HepG2 (cell line): ENCODE measurements around the gene RDH8. TPM values are rescaled to one million over a fixed set of nuclear protein-coding genes. Genes with fewer than 3 reads are reported as not detected.

ENCODE experiments used
- ATF6 ChIP-seq: sonication (generic); formaldehyde crosslinking; conservative IDR thresholded peaks from 2 replicates; pipeline ENCODE4 v1.4.0; 2020; ENCODE audit warnings: missing genetic modification reagents
- BCL6 ChIP-seq: IDR thresholded peaks from 2 replicates; pipeline ENCODE4 v1.6.1; 2016; ENCODE audit warnings: missing genetic modification reagents, missing compliant biosample characterization
- BHLHE40 ChIP-seq: IDR thresholded peaks from 2 replicates; pipeline ENCODE4 v1.6.1; 2011; ENCODE audit warnings: low read length, improper control_type of control experiment
- CEBPB ChIP-seq: IDR thresholded peaks from 2 replicates; pipeline ENCODE4 v1.6.1; 2011; ENCODE audit warnings: low read depth, low read length, improper control_type of control experiment, borderline replicate concordance
- CREB3 ChIP-seq: sonication (generic); formaldehyde crosslinking; IDR thresholded peaks from 2 replicates; pipeline ENCODE4 v1.5.0; 2020; ENCODE audit warnings: missing genetic modification reagents
- DNMT1 ChIP-seq: sonication (generic); formaldehyde crosslinking; IDR thresholded peaks from 2 replicates; pipeline ENCODE4 v1.5.1; 2020; ENCODE audit warnings: mild to moderate bottlenecking, missing genetic modification reagents
- EP300 ChIP-seq, 3 experiments: sonication (generic) in 1 of 3; formaldehyde crosslinking in 1 of 3; IDR thresholded peaks; 2 replicates each; pipeline versions ENCODE4 v1.5.1 to v1.6.1; 2011 to 2020; ENCODE audit warnings: low read depth in 2 of 3, low read length in 2 of 3, borderline replicate concordance in 1 of 3, improper control_type of control experiment in 1 of 3, mild to moderate bottlenecking in 1 of 3, missing genetic modification reagents in 1 of 3, moderate library complexity in 1 of 3
- GABPB1 ChIP-seq: IDR thresholded peaks from 2 replicates; pipeline ENCODE4 v1.6.1; 2016; ENCODE audit warnings: mild to moderate bottlenecking, missing genetic modification reagents, moderate library complexity, missing compliant biosample characterization
- MEF2D ChIP-seq: sonication (generic); formaldehyde crosslinking; IDR thresholded peaks from 2 replicates; pipeline ENCODE4 v1.5.1; 2020; ENCODE audit warnings: mild to moderate bottlenecking, missing genetic modification reagents
- NBN ChIP-seq: fragments of 450-650 bp; conservative IDR thresholded peaks from 2 replicates; pipeline ENCODE4 v1.6.1; 2017
- NCOA2 ChIP-seq: sonication (generic); formaldehyde crosslinking; IDR thresholded peaks from 2 replicates; pipeline ENCODE4 v1.8.0; 2022; ENCODE audit warnings: inconsistent platforms
- PITX1 ChIP-seq: sonication (generic); formaldehyde crosslinking; IDR thresholded peaks from 2 replicates; pipeline ENCODE4 v1.5.1; 2020; ENCODE audit warnings: mild to moderate bottlenecking, missing genetic modification reagents
- POGK ChIP-seq: sonication (generic); formaldehyde crosslinking; conservative IDR thresholded peaks from 2 replicates; pipeline ENCODE4 v1.8.0; 2022; ENCODE audit warnings: mild to moderate bottlenecking, moderate library complexity, missing genetic modification reagents
- SKI ChIP-seq: fragments of 450-650 bp; IDR thresholded peaks from one replicate; pipeline ENCODE4 v1.6.1; 2018; ENCODE audit warnings: mild to moderate bottlenecking; ENCODE audit not compliant: partially characterized antibody
- SKIL ChIP-seq: sonication (generic); formaldehyde crosslinking; IDR thresholded peaks from 2 replicates; pipeline ENCODE4 v1.8.0; 2022; ENCODE audit warnings: missing genetic modification reagents, mild to moderate bottlenecking, moderate library complexity, borderline replicate concordance
- SP4 ChIP-seq: sonication (generic); formaldehyde crosslinking; IDR thresholded peaks from 2 replicates; pipeline ENCODE4 v1.8.1; 2023; ENCODE audit warnings: mild to moderate bottlenecking, missing genetic modification reagents
- THRA ChIP-seq: sonication (generic); formaldehyde crosslinking; IDR thresholded peaks from 2 replicates; pipeline ENCODE4 v1.4.0; 2020; ENCODE audit warnings: missing genetic modification reagents, borderline replicate concordance
- ZFAT ChIP-seq: sonication (generic); formaldehyde crosslinking; conservative IDR thresholded peaks from 2 replicates; pipeline ENCODE4 v1.8.1; 2023; ENCODE audit warnings: missing genetic modification reagents, inconsistent platforms
- ZFY ChIP-seq: sonication (generic); formaldehyde crosslinking; IDR thresholded peaks from 2 replicates; pipeline ENCODE4 v1.4.0; 2020; ENCODE audit warnings: missing genetic modification reagents
- ZMYM3 ChIP-seq: sonication (generic); formaldehyde crosslinking; IDR thresholded peaks from 2 replicates; pipeline ENCODE4 v1.5.1; 2020; ENCODE audit warnings: mild to moderate bottlenecking, missing genetic modification reagents
- ZNF484 ChIP-seq: sonication (generic); formaldehyde crosslinking; IDR thresholded peaks from 2 replicates; pipeline ENCODE4 v1.5.1; 2020; ENCODE audit warnings: mild to moderate bottlenecking, low read depth, missing genetic modification reagents, borderline replicate concordance
- ZNF883 ChIP-seq: sonication (generic); formaldehyde crosslinking; IDR thresholded peaks from 2 replicates; pipeline ENCODE4 v1.5.1; 2020; ENCODE audit warnings: mild to moderate bottlenecking, missing genetic modification reagents; ENCODE audit errors: not compliant biosample characterization
- polyA plus RNA-seq, 8 experiments: library from polyadenylated mRNA; depleted of rRNA in 3 of 8; stranded (reverse) in 7 of 8; unstranded in 1 of 8; fragments of >200 nt; fragmentation: Illumina TruSeq in 4 of 8; extraction: Trizol in 4 of 8; gene quantifications; 2 replicates each; pipeline versions ENCODE4 v1.2.1 to v1.2.3, GENCODE V29; 2011 to 2016; ENCODE audit warnings: low read depth in 4 of 8, missing spikeins in 1 of 8, mixed read lengths in 1 of 8; ENCODE audit not compliant: insufficient read depth in 1 of 8
- total RNA-seq, 5 experiments: library from RNA; depleted of rRNA; stranded (reverse); fragments of >200 nt; fragmentation: Illumina TruSeq; extraction: Trizol; gene quantifications; 2 replicates each; pipeline ENCODE4 v1.2.3, GENCODE V29; 2016; ENCODE audit warnings: low read depth in 1 of 5

The RDH8 gene
- total and polyA plus RNA-seq, 2 of the 13 experiments (the other 11 are each of a cell fraction or from before 2014, with no cell fraction given): not detected

GRCh38 chr19:10001899-10002298 lies 11.4 kb upstream of the RDH8 start (continued):
- peak; percentile 85 for TF ChIP-seq SKIL (CRISPR knock-in tag)
- peak; percentile 66; the same call in 1 of the 2 replicates for TF ChIP-seq MEF2D (CRISPR knock-in tag)
- peak; percentile 78; the same call in 1 of the 2 replicates for TF ChIP-seq THRA (CRISPR knock-in tag)
- TF ChIP-seq ZFAT (CRISPR knock-in tag): no peak
- peak; percentile 97 for TF ChIP-seq SKI
- peak; percentile 62; the same call in 1 of the 2 replicates for TF ChIP-seq POGK (CRISPR knock-in tag)
- peak; percentile 86 for TF ChIP-seq ZMYM3 (CRISPR knock-in tag)
- TF ChIP-seq ATF6 (CRISPR knock-in tag): no peak
- no peak for TF ChIP-seq ZNF484 (CRISPR knock-in tag)
- TF ChIP-seq BCL6 (CRISPR knock-in tag): peak; percentile 83
- TF ChIP-seq EP300 (IDR thresholded peaks at IDR 0.05; ENCODE audit: low read depth in 2 of 2, low read length in 2 of 2): peak in 1 of 2 experiments; percentile 57; a peak in 2 of 4 replicates
- TF ChIP-seq EP300 (CRISPR knock-in tag; IDR thresholded peaks at IDR 0.05; ENCODE audit: borderline replicate concordance): peak; percentile 61; the same call in 1 of the 2 replicates
- TF ChIP-seq BHLHE40: 0 out of 2 replicates have a peak, but pooled peaks have one; percentile 11
- TF ChIP-seq CREB3: no peak
- no peak for TF ChIP-seq NBN
- TF ChIP-seq DNMT1 (CRISPR knock-in tag): 0 out of 2 replicates have a peak, but pooled peaks have one; percentile 66
- TF ChIP-seq PITX1 (CRISPR knock-in tag): peak; percentile 75
- peak; percentile 43; the same call in 1 of the 2 replicates for TF ChIP-seq ZFY (CRISPR knock-in tag)
- TF ChIP-seq ZNF883: no peak
- peak; percentile 61 for TF ChIP-seq NCOA2 (CRISPR knock-in tag)
- TF ChIP-seq GABPB1: peak; percentile 82
- TF ChIP-seq SP4 (CRISPR knock-in tag): peak; percentile 51; the same call in 1 of the 2 replicates
- TF ChIP-seq CEBPB: no peak
